Activated naive CD4-positive, alpha-beta T cell treated with anti-CD3 and anti-CD28 coated beads, Interleukin-2, amount 50 U/mL, for 24 hours (primary cell): Measurements from ENCODE around the gene GPR22.

Source experiments
- H3K27ac Mint-ChIP-seq: one replicate; pipeline ENCODE4 v1.8.0; 2021; ENCODE audit warnings: mild to moderate bottlenecking, mixed read lengths
- H3K27me3 Mint-ChIP-seq: one replicate; pipeline ENCODE4 v1.8.0; 2021; ENCODE audit warnings: mixed read lengths
- H3K36me3 Mint-ChIP-seq: one replicate; pipeline ENCODE4 v1.8.0; 2021; ENCODE audit warnings: mixed read lengths
- H3K4me1 Mint-ChIP-seq: one replicate; pipeline ENCODE4 v1.8.0; 2021; ENCODE audit warnings: mixed read lengths
- H3K4me3 Mint-ChIP-seq: one replicate; pipeline ENCODE4 v1.8.0; 2021; ENCODE audit warnings: mild to moderate bottlenecking, mixed read lengths
- H3K9me3 Mint-ChIP-seq: one replicate; pipeline ENCODE4 v1.8.0; 2021; ENCODE audit warnings: mixed read lengths

Gene GPR22

GRCh38 chr7:107502797-107503196 lies 32.9 kb downstream of the GPR22 start:
- H3K27ac Mint-ChIP-seq: no peak overlapping the region
- no peaks in the 10 kb centered on the region for H3K27me3 Mint-ChIP-seq

DNA sequence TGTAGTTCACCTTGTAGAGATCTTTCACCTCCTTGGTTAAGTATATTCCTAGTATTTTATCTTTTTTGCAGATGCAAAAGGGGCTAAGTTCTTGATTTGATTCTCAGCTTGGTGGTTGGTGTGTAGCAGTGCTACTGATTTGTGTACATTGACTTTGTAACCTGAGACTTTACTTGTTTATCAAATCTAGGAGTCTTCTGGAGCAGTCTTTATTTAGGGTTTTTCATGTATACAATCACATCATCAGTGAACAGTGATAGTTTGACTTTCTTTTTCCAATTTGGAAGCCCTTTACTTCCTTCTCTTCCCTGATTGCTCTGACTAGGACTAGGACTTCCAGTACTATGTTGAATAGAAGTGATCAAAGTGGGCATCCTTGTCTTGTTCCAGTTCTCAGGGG lies 33.8 kb downstream of the GPR22 start:
- no peak overlapping the region for H3K27ac Mint-ChIP-seq
- H3K27me3 Mint-ChIP-seq: no peaks in the 10 kb centered on the region
- peaks cover 23% of the 10 kb centered on the region for H3K4me1 Mint-ChIP-seq
- H3K4me3 Mint-ChIP-seq: no peak overlapping the region
- H3K9me3 Mint-ChIP-seq: peaks cover 4% of the 10 kb centered on the region
- peaks cover 21% of the 10 kb centered on the region for H3K36me3 Mint-ChIP-seq

More at GRCh38 chr7:107502797-107503196, 32.9 kb downstream of the GPR22 start:
- Mint-ChIP-seq H3K36me3 (peaks cover 24% of the 10 kb centered on the region), H3K9me3 (peaks cover 5% of the 10 kb centered on the region), H3K4me1 (peaks cover 20% of the 10 kb centered on the region), H3K4me3 (no peak overlapping the region)

DNA sequence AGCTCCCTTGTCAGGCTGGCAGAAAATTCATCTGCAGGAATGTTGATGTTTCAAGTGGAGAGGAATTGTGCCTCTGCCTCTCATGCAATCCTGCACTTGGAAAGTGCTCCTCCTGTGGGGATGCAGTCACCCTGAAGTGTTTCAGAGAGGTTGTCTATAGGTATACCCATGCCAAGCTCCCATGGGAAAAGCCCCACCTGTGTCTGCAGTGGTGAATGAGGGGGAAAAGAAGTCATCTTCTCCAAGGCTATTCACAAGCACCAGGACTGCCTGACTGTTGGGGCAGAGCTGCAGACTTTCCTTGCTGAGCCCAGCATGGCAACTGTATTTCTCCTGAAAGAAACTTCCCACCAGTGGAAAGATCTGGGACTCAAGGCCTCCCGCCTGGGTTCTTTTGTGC lies 35.5 kb downstream of the GPR22 start:
- H3K27ac Mint-ChIP-seq: no peak overlapping the region
- H3K4me3 Mint-ChIP-seq: no peak overlapping the region
- H3K9me3 Mint-ChIP-seq: no peaks in the 10 kb centered on the region
- peaks cover 22% of the 10 kb centered on the region for H3K36me3 Mint-ChIP-seq
- H3K27me3 Mint-ChIP-seq: no peaks in the 10 kb centered on the region
- H3K4me1 Mint-ChIP-seq: peaks cover 32% of the 10 kb centered on the region

DNA sequence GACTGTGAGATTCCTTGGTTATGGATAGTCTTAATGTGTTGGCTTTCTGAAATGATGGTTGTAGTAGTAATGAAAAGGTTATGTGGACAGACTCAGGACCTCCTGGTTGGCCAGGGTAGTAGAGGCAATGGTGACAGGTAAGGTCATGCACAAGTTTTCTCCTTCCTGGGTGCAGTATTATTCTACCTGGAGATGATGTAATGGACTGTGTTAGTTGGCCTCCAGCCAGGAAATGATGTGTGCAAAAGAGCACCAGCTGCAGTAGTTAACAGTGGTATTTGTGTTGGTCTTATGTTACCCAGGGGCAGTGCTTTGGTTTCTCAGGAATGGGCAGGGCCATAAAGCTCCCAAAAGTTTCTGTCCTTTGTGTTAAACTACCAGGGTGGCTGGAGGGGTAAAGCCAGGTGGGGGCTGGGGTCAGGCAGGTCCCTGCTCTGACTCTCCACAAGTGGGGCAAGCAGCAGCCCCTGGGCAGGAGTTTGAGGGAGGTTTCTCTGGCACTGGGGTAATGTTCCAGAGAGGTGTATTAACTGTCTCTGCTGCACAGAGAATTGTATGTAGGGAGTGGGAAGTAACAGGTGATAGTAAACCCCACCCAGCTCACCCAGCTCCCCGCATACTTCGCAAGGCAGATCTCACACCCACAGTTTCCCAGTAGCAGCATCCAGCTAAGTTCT lies 36.3 kb downstream of the GPR22 start:
- H3K36me3 Mint-ChIP-seq: peaks cover 25% of the 10 kb centered on the region
- no peak overlapping the region for H3K27ac Mint-ChIP-seq
- H3K4me1 Mint-ChIP-seq: peaks cover 39% of the 10 kb centered on the region
- no peak overlapping the region for H3K4me3 Mint-ChIP-seq
- H3K27me3 Mint-ChIP-seq: no peaks in the 10 kb centered on the region
- no peaks in the 10 kb centered on the region for H3K9me3 Mint-ChIP-seq

DNA sequence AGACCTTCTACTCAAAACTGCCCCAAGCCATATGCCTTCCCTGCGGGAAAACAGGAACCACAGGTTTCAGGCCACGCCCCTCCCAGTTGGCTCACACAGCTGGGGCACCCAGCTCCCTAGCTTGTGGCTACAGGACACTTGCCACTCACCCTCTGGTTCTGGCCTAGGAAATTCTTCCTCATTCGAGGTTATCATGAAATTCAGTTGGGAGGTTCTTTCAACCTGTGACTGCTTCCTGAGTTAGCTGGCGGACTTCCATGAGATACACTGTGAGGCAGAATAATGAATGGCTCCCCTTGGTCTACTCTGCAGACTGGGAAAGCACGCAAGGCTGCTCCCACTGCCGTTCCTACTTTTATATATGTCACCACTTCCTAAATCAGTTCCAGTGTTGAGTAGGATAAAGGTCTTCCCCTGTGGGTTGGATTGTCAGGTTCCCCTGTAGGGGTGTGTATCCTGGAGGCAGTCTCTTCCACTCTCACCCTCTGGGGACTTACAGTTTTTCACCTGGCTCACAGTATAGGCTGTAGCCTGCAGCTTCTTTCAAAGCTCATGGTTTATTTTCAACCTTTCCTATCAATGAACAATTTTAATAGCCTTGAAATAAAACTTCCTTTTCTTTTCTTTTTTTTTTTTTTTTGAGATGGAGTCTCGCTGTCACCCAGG lies 37.0 kb downstream of the GPR22 start:
- Mint-ChIP-seq H3K27me3 (no peaks in the 10 kb centered on the region), H3K9me3 (no peaks in the 10 kb centered on the region), H3K4me1 (peaks cover 45% of the 10 kb centered on the region), H3K27ac (no peak overlapping the region), H3K36me3 (peaks cover 26% of the 10 kb centered on the region), H3K4me3 (no peak overlapping the region)
